Epidermal melanocyte (primary cell): ENCODE data around the gene IFT25.
A peak's percentile ranks its signal among the peaks of the same experiment; 100 is the strongest.

Source experiments
- DNase-seq: peaks from one replicate; pipeline ENCODE4 v3.0.0; 2011; ENCODE audit warnings: low spot score; ENCODE audit not compliant: insufficient read length

Gene IFT25

GRCh38 chr1:53929246-53929960, 16.1 kb downstream of the IFT25 start:
- DNase-seq = no peak

GRCh38 chr1:53927376-53927881, 18.1 kb downstream of the IFT25 start:
- no peak for DNase-seq

GRCh38 chr1:53919675-53920066, 25.8 kb downstream of the IFT25 start:
- no peak for DNase-seq

GRCh38 chr1:53918343-53918742, 27.2 kb downstream of the IFT25 start:
- no peak for DNase-seq

- DNase-seq = no peak
Measured at GRCh38 chr1:53913352-53914033, 32.0 kb downstream of the IFT25 start.

GRCh38 chr1:53911442-53911841, 34.1 kb downstream of the IFT25 start:
- DNase-seq = no peak

- DNase-seq = no peak
Measured at GRCh38 chr1:53909946-53910345, 35.6 kb downstream of the IFT25 start.

GRCh38 chr1:53906121-53906520, 39.4 kb downstream of the IFT25 start:
- no peak for DNase-seq

- DNase-seq = no peak
Measured at GRCh38 chr1:53905509-53905908, 40.0 kb downstream of the IFT25 start.

- no peak for DNase-seq
Measured at GRCh38 chr1:53902235-53903138, 43.0 kb downstream of the IFT25 start.

- no peak for DNase-seq
Measured at GRCh38 chr1:53899708-53900107, 45.8 kb downstream of the IFT25 start.

GRCh38 chr1:53899206-53899628, 46.3 kb downstream of the IFT25 start:
- DNase-seq = no peak

- peak; percentile 53 for DNase-seq
Measured at GRCh38 chr1:53896635-53897229, 48.8 kb downstream of the IFT25 start.

GRCh38 chr1:53895421-53895820, 50.1 kb downstream of the IFT25 start:
- DNase-seq = no peak

- no peak for DNase-seq
Measured at GRCh38 chr1:53894644-53895043, 50.9 kb downstream of the IFT25 start.

- DNase-seq = no peak
Measured at GRCh38 chr1:53893999-53894636, 51.4 kb downstream of the IFT25 start, which contains the start of gene DIO1. Gene DIO1, plus strand, starts transcription at chr1:53894187. Its CDS starts 24 bp downstream, at chr1:53894211.

- no peak for DNase-seq
Measured at GRCh38 chr1:53892911-53893310, 52.6 kb downstream of the IFT25 start.

- DNase-seq = no peak
Measured at GRCh38 chr1:53891678-53892077, 53.8 kb downstream of the IFT25 start.

GRCh38 chr1:53891018-53891417, 54.5 kb downstream of the IFT25 start:
- DNase-seq = no peak

GRCh38 chr1:53890522-53890941, 55.0 kb downstream of the IFT25 start:
- no peak for DNase-seq
